NCI-H2029 (cell line): Measurements from ENCODE around the gene SH3TC1.

ENCODE experiments used
- DNase-seq: peaks from one replicate; lab custom pipeline; 2025; lab: John Stamatoyannopoulos, UW

The SH3TC1 gene

GRCh38 chr4:8277356-8278008 is 78.4 kb downstream of the SH3TC1 start:
- no peak for DNase-seq

- no peak for DNase-seq
Observed at GRCh38 chr4:8278009-8278395, 78.9 kb downstream of the SH3TC1 start.

GRCh38 chr4:8278421-8279287 is 79.6 kb downstream of the SH3TC1 start:
- DNase-seq: no peak

GRCh38 chr4:8279321-8280157 is 80.4 kb downstream of the SH3TC1 start:
- no peak for DNase-seq

GRCh38 chr4:8280158-8280875 is 81.2 kb downstream of the SH3TC1 start:
- no peak for DNase-seq

DNA sequence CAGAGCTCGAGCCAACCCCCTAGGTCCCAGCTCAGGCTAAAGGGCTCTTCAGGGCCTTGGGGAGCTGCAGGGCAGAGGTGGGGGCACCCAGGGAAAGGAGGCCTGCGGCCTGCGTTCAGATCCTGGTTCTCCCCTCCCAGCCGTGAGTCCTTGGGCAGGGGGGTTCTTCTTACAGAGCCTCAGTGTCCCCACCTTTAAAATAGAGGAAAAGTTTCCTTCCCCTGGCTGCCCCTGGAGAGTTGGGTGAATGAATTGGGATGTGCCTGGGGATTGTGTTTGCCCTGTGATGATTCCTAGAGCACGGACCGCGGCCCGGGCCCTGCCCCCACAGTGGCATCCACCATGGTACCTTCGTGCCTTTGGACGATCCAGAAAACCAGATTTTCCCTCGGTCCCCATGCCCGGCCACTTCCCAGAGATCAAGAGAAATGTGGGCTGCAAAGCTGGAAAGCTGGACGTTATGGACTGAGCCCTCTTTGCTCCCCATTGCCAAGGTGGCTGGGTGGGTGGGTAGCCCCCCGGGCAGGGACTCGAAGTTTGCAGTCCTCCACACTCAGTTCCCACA is 81.9 kb downstream of the SH3TC1 start:
- no peak for DNase-seq

- no peak for DNase-seq
Observed at GRCh38 chr4:8281519-8282133, 82.5 kb downstream of the SH3TC1 start.

GRCh38 chr4:8282134-8282641 is 83.1 kb downstream of the SH3TC1 start:
- no peak for DNase-seq

DNA sequence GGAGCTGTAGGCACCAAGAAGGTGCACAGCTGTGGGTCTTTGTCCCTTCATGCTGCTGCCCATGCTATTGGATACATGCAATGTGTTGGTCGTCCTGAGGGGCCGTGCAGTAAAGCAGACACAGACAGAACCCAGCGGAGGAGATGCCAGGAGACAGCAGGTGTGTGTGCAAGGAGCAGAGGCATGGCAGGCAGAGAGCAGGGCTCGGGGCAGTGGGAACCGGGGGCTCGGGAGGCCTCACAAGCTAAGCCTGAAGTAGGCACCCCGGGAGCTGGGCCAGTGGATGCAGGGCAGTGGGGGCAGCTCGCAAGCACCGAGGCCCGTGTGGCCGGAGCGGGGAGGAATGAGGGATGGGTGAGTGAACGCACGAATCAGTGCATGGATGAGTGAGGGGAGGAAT is 83.7 kb downstream of the SH3TC1 start:
- no peak for DNase-seq

GRCh38 chr4:8283161-8283560 is 84.1 kb downstream of the SH3TC1 start:
- no peak for DNase-seq

DNA sequence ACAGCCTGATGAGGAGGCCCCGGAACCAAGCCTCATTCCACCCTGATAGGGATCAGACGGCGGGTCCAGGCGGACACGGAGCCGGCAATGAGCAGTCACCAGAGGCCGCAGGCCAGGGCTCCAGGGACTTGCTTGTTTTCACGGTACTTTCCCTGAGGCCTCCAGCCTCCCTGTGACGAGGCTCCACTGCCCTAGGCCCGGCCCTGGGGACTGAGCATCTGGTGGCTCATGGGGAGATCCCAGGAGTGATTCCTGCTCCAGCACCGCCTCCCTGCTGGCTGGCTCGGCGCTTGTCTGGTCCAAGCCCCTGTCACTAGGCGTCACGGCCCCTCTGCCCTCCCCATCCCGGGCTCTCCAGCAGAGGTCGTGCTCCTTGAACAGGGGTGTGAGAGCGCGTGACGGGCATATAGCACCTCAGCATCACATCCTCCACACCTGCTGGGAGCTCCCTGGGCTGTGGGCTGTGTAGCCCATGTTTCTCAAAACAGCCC is 84.6 kb downstream of the SH3TC1 start:
- no peak for DNase-seq

DNA sequence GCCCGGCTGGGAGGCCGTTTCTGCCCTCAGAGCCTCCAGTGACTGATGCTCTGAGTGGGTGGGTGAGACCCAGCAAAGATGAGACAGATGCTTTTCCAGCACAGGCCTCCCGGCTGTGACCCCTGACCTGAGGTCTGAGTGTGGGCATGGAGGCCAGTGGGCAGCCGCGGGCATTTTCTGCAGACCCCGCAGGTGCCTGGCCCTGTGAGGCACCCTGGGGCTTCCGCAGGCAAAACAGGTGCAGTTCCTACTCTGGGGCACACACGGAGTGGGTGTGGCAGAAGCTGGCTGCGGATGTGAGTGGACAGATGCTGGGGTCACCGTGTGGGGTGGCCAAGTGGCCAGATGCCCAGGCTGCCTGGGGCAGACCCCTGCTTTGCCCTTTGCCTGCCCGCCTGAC is 85.3 kb downstream of the SH3TC1 start:
- no peak for DNase-seq

GRCh38 chr4:8285143-8285975 is 86.3 kb downstream of the SH3TC1 start:
- DNase-seq: no peak

DNA sequence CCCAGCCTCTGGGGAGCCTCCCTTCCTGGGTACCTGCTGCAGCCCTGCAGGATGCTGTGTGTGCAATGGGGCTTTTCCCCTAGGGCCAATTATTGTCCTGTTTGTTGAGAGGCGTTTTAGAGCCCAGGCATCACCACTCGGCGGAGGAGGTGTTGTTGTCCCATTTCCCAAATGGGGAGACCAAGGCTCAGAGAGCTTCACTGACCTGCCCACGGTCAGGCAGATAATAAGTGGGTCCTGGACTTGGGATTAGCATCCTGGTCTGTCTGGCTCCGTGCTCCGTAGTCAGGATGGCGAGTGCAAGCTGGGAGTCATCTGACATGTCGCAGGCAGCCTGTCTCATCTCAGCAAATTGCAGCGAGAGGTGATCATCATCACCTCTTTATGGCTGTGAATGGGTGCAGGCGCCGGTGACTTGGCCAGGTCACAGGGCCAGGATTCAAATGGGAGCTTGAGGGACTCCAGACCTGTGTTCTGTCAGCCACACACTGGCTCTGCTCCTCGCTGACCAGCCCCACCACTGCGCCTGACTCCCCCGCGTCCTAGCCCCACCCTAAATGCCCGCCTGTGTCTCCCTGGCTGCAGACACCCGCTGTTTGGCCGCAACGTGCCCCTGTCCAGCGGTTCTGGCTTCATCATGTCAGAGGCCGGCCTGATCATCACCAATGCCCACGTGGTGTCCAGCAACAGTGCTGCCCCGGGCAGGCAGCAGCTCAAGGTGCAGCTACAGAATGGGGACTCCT is 87.1 kb downstream of the SH3TC1 start:
- DNase-seq: no peak

DNA sequence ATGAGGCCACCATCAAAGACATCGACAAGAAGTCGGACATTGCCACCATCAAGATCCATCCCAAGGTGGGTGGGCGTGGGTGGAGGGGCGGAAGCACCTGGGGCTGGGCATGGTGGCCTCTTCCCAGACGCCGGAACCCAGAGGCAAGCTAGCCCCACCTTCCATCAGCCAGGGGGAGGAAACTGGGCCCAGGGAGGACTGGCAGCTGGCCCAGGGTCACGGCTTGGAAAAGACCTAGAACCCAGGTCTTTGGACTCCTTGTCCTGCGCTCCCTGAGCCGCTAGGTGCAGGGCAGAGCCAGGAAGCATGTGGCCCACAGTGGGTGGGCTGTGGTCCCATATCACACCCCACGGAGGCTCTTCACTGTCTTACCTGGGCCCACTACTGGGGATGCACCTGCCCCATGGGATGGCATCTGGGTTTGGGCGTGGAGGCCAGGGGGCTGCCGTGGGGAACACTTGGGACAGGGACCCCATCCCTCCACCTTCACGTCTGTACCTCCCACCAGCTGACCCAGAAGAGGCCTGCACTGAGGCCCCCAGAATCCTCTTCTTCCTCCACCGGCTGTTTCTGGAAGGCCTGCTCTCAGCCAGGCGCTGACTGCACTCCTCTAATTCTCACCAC is 87.7 kb downstream of the SH3TC1 start:
- no peak for DNase-seq

DNA sequence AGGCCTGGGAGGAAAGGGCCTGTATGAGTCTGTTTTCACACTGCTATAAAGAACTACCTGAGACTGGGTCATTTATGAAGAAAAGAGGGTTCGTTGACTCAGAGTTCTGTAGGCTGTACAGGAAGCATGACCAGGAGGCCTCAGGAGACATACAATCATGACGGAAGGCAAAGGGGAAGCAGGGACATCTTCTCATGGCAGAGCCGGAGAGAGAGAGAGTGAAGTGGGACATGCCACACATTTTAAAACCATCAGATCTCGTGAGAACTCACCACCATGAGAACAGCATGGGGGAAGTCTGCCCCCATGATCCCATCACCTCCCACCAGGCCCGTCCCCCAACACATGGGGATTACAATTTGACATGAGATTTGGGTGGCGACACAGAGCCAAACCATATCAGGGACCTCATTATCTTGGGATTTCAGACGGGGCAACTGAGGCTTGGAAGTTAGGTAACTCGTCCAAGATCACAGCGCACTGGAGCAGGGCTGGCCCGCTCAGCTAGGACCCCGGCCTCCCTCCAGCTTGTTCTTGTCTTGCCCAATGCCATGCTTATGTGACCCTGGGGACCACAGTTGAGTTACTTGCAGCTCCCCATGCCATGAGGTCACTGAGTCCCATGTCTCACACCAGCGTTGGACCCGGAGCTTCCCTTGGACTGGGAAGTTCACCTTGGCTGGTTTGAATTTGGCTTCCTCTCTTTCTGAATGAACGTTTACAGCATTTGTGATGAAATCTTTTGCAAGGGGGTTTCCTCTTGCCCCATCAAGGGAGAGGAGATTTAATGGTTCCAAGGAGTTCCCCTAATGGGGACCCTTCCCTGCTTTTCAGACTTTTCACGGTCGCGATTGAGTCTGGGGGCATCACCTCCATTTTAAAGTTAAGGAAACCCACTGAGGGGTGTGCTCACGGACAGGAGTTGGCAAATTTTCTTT is 88.5 kb downstream of the SH3TC1 start:
- no peak for DNase-seq

DNA sequence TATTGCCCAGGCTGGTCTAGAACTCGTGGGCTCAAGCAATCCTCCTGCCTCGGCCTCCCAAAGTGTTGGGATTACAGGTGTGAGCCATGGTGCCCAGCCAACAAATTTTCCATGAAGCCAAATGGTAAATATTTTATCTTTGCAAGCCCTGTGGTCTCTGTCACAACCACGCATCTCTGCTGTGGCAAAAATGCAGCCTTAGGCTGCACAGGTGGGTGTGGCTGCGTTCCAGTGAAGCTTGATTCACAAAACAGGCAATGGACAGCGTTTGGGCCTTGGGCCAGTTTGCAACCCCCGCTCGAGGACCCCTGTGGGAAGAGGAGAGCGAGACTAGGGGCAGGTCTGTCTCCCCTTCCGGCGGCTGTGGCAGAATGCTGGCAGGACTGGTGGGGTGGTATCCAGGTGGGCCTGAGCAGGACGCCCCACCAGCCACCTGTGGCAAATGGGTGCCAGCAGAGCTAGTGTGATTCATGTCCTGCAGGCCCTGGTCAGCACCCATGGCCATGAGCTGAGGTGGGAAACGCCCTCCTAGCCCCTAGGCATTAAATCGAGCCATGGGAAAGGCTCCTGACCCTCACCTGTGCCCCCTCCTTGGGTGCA is 90.2 kb downstream of the SH3TC1 start:
- no peak for DNase-seq
